RWPE2 (cell line): ENCODE data around the gene DOCK8.
A peak's percentile ranks its signal among the peaks of the same experiment; 100 is the strongest.

ENCODE experiments used
- ATAC-seq: fragments of 200-7000 bp; cut with Tn5 transposase; 3 replicates; pipeline ENCODE4 v1.9.1; 2021; ENCODE audit warnings: low read depth
- DNase-seq: peaks from one replicate; pipeline ENCODE4 v3.0.0-alpha.2; 2020; ENCODE audit warnings: low spot score
- H3K27ac ChIP-seq: fragments of 450-650 bp; 2 replicates; pipeline ENCODE4 v1.5.1; 2017; ENCODE audit warnings: mild to moderate bottlenecking; ENCODE audit not compliant: poor library complexity, severe bottlenecking
- H3K27me3 ChIP-seq: fragments of 250-450 bp; sonication (Bioruptor Pico); 2 replicates; pipeline ENCODE4 v1.5.1; 2021; ENCODE audit warnings: mild to moderate bottlenecking, moderate library complexity; ENCODE audit not compliant: insufficient read depth, poor library complexity, severe bottlenecking
- H3K36me3 ChIP-seq: fragments of 250-450 bp; sonication (Bioruptor Pico); 2 replicates; pipeline ENCODE4 v1.5.1; 2020; ENCODE audit warnings: low read depth, mild to moderate bottlenecking, moderate library complexity
- H3K4me1 ChIP-seq: fragments of 250-450 bp; sonication (Bioruptor Pico); 2 replicates; pipeline ENCODE4 v1.5.1; 2021; ENCODE audit warnings: mild to moderate bottlenecking, moderate library complexity; ENCODE audit not compliant: insufficient read depth, poor library complexity, severe bottlenecking
- H3K4me3 ChIP-seq: fragments of 250-450 bp; sonication (Bioruptor Pico); 2 replicates; pipeline ENCODE4 v1.5.1; 2021; ENCODE audit warnings: mild to moderate bottlenecking, moderate library complexity; ENCODE audit not compliant: severe bottlenecking
- H3K9me3 ChIP-seq: fragments of 250-450 bp; sonication (Bioruptor Pico); 2 replicates; pipeline ENCODE4 v1.5.1; 2021; ENCODE audit warnings: mild to moderate bottlenecking, moderate library complexity; ENCODE audit not compliant: severe bottlenecking
- CTCF ChIP-seq: fragments of 450-650 bp; IDR thresholded peaks from one replicate; pipeline ENCODE4 v1.5.1; 2017; ENCODE audit warnings: mild to moderate bottlenecking, moderate library complexity; ENCODE audit not compliant: poor library complexity, severe bottlenecking

DOCK8 gene

GRCh38 chr9:503326-503725 lies 288.7 kb downstream of the DOCK8 start:
- Histone ChIP-seq H3K9me3 (no peaks in the 10 kb centered on the region), H3K4me3 (peak overlapping the region; percentile 97), H3K4me1 (peaks cover 6% of the 10 kb centered on the region), H3K27me3 (no peaks in the 10 kb centered on the region), H3K27ac (no peak overlapping the region), H3K36me3 (peaks cover 5% of the 10 kb centered on the region; the same call in 1 of the 2 replicates)
- no peak for TF ChIP-seq CTCF
- DNase-seq = no peak
- ATAC-seq = no peak

GRCh38 chr9:503881-504852 lies 289.5 kb downstream of the DOCK8 start, which contains the start of gene KANK1:
TSS of gene KANK1 (plus strand) at chr9:504695.
- Histone ChIP-seq H3K27ac (peak within 1 kb of the TSS; percentile 39), H3K4me3 (peak within 1 kb of the TSS; percentile 97), H3K36me3 (peaks cover 5% of the 10 kb centered on the region; the same call in 1 of the 2 replicates), H3K27me3 (no peaks in the 10 kb centered on the region), H3K9me3 (no peaks in the 10 kb centered on the region), H3K4me1 (peaks cover 6% of the 10 kb centered on the region)
- peak; percentile 76 for DNase-seq
- peak; percentile 68 for TF ChIP-seq CTCF
- ATAC-seq = peak; percentile 81

- H3K9me3 ChIP-seq = no peaks in the 10 kb centered on the region
- TF ChIP-seq CTCF = no peak
- ATAC-seq (peak; percentile 42), DNase-seq (no peak)
- H3K4me1 ChIP-seq = peaks cover 6% of the 10 kb centered on the region
- no peaks in the 10 kb centered on the region for H3K27me3 ChIP-seq
- peak overlapping the region; percentile 97 for H3K4me3 ChIP-seq
- peak overlapping the region; percentile 39 for H3K27ac ChIP-seq
- peaks cover 15% of the 10 kb centered on the region for H3K36me3 ChIP-seq
These were observed 290.5 kb downstream of the DOCK8 start for GRCh38 chr9:504921-505740.

GRCh38 chr9:505741-506059 lies 291.0 kb downstream of the DOCK8 start:
- ATAC-seq = peak; percentile 4; the same call in 1 of the 3 replicates

More at GRCh38 chr9:505741-506059, 291.0 kb downstream of the DOCK8 start:
- no peak for DNase-seq
- peak overlapping the region; percentile 97 for H3K4me3 ChIP-seq
- no peak for TF ChIP-seq CTCF
- H3K9me3 ChIP-seq = no peaks in the 10 kb centered on the region
- H3K27me3 ChIP-seq = no peaks in the 10 kb centered on the region
- H3K27ac ChIP-seq = peak overlapping the region; percentile 39
- peaks cover 6% of the 10 kb centered on the region for H3K4me1 ChIP-seq
- peaks cover 21% of the 10 kb centered on the region for H3K36me3 ChIP-seq
